NCI-H1930 (cell line): ENCODE results near the gene MON2.
"Not testable (repeated sequence)": the region's sequence is repeated elsewhere in the genome, so short reads cannot be mapped to it uniquely, and the experiment has no call there.

ENCODE experiments used
- DNase-seq, 2 experiments: peaks; one replicate each; lab custom pipeline; 2025; lab: John Stamatoyannopoulos, UW

MON2 gene

DNA sequence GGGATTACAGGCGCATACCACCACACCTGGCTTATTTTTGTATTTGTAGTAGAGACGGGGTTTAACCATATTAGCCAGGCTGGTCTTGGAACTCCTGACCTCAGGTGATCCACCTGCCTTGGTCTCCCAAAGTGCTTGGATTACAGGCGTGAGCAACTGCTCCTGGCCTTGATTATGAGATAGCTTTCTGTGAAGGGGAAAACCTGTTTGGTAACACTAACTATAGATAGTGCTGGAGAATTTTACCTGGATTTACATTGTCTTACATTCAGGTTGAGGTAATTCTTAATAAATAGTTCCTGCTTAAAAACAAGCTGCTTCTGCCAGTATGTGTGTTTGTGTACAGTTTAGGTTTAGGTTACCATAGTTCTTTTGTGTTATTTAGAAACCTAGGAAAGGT is 77.1 kb downstream of the MON2 start:
- DNase-seq = no peak

DNA sequence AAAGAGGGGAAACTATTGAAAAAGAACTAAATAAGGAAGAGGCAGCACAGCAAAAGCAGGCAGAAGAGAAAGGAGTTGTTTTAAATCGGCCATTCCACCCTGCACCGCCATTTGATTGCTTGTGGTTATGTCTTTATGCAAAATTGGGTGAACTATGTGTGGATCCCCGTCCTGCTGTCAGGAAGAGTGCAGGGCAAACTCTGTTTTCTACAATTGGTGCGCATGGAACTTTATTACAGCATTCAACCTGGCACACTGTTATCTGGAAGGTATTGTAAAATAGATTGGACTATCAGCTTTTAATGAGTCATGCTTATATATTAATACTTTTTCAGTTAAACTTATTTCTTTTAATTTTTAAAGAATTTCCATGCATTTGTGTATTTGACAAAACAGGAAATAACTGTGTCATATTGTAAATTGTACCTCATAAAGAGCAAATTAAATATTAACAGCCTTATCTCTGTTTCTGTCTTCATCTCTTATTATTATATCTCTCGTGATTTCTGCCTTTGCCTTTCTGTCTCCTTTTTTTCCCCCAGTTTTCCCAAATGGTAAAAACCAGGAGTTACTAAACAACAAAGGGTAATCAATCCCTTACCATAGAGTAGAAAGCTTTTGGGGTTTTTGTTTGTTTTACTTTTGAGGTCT is 86.4 kb downstream of the MON2 start:
- no peak for DNase-seq

DNA sequence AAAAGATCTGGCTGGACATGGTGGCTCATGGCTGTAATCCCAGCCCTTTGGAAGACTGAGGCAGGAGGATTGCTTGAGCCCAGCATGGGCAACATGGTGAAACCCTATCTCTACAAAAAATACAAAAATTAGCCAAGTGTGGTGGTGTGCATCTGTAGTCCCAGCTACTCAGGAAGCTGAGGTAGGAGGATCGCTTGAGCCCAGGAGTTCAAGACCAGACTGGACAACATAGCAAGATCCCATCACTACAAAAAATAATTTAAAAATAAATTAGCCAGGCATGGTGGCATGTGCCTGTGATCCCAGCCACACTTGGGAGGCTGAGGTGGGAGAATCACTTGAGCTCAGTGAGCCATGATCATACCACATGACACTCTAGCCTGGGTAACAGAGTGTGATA is 92.7 kb downstream of the MON2 start:
- DNase-seq = not testable (repeated sequence)

DNA sequence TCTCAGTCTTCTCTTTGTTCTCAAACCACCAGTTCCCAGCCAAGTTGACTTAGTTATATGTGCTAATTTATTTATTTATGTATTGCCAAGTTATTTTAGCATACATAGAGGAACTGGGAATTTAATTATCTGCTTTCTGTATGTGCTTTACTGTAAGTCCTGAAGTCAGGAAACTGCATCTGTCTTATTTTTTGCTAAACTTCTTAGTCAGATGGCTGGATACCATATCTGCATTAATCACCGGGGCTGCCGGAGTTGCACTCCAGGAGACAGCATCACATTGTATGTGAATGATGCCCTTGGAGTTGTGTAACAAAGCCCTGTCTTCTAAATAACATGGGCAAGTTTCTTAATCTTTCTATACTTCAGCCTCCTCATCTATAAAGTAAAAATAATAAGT is 96.2 kb downstream of the MON2 start:
- no peak for DNase-seq

DNA sequence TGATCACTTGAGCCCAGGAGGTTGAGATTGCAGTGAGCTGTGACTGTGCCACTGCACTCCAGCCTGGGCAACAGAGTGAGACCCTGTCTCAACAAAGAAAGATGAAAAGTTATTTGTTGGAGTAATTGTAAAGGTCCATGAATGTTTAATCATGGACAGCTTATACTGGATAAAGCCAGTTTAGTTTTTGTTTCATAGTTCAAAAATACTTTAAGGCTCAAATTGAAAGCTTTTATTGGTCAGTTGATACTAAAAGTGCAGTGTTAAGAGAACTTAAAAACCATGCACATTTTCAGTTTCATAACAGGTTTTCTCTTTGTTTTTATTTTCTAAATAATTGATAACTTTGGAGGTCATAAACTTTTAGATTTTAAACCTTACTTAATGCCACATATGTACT is 108.4 kb downstream of the MON2 start:
- DNase-seq = no peak

DNA sequence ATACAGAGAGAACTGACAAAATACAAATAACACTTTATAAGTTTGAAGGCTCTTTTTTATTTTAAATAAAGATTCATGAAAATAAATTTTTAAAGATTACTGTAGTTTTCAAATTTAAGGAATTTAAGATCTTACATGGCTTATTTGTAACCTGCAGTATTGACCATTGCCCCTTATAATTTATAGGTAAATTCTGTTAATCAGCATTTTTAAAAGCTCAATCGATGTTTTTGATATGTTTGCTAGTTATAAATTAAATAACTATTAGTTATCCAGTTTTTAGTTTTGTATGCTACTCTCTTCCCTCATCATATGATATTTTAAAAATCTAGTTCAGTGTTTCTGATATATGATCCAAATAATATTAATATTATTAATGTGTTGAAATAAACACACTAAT is 109.9 kb downstream of the MON2 start:
- DNase-seq = no peak

DNA sequence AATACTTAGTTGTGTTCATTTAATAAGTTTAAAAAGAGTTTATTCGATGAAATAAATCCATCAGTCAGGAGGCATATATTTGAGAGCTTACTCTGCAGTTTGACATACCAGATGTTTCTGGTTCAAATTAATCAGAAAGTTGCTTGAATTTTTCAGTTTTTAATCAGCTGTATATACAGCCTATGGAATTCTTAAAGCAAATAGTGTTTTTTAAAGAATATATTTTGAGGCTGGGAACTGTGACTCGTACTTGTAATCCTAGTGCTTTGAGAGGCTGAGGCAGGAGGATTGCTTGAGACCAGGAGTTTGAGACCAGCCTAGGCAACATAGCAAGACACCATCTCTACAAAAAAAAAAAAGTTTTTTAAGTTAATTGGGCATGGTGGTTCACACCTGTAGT is 112.1 kb downstream of the MON2 start:
- no peak for DNase-seq

DNA sequence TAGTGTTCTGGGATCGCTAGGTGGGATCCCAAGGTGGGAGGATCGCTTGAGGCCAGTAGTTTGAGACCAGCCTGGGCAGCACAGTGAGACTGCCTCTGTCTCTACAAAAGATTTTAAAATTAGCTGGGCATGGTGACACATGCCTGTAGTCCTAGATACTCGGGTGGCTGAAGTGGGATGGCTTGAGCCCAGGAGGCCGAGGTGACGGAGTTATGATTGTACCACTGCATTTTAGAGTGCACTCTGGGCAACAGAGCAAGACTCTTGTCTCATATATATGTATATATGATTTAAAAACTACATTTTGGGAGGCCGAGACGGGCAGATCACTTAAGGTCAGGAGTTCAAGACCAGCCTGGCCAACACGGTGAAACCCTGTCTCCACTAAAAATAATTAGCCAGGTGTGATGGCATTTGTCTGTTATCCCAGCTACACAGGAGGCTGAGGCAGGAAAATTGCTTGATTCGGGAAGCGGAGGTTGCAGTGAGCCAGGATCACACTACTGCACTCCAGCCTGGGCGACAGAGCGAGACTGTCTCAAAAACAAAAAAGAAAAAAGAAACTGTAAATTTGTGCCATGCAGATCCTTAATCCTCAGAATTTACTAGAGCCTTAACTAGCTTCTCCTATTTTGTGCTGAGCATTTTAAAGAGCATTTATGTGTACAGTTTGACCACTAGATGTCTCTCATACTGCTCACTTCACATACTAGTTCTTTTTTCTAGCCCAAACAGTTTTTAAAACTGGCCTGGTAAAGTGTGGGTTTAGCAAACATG is 114.8 kb downstream of the MON2 start:
- no peak for DNase-seq

DNA sequence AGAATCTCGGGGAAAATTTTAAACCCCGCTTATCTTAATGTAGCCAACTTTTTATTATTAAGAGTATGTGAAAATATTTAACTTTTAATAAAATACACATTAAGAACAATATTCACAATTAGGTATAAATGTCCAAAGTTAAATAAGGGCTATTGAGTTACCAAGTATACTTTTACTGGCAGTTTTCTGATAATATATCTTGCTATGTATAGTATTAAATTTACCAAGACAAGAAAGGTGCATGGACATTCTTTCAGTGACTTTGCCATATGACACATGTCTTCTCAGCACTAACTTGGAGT is 115.4 kb downstream of the MON2 start:
- no peak for DNase-seq

DNA sequence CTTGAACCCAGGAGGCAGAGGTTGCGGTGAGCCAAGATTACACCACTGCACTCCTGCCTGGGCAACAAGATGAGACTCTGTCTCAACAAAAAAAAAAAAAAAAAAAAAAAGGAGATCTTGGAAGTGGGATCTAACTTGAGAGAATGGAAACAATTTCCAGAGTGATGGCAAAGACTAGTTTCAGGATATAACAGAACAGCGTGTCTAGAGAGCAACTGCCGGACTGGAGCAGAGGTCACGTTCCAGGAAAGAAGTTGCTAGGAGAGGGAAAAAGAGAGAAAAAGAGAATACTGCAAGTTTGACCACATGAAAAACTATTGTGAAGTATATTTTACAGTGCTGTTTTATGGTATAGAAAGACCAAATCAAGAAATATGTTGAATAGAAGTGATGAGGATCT is 118.0 kb downstream of the MON2 start:
- DNase-seq = no peak

DNA sequence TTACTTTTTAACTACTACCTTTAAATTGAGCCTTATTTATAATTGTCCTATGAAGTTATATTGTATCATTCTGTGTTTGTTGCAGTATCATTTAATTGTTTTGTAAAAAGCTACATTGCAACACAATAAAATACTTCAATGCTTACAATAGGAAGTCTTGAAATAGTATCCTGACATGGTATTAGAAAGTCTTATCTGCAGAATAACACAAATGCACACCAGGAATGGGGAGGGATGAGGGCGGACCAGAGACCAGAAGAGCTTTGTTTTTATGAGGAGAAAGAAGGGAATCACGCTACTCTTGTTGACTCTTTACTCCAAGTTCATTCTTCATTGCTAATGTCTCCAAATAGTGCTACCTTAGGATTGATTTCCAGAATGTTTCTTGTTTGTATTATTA is 120.2 kb downstream of the MON2 start:
- DNase-seq = no peak

DNA sequence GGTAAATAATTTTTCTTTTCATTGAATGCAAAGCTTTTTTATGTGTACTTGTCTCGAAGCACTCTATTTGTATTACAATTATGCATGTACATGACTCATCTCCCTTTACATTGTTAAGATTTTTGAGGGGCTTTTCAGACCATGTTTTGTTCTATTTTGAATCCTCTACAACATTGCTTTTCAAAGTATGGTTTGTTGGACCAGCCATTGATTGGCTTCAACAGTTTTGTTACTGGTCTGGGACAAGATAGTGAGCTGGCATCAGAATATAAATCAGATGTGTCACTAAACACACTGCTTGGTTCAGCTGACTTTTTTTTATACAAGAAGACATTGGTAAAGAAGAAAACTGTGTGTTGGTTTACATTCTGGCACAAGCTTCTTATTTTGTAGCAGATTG is 122.3 kb downstream of the MON2 start:
- DNase-seq = peak; percentile 47 to 65

DNA sequence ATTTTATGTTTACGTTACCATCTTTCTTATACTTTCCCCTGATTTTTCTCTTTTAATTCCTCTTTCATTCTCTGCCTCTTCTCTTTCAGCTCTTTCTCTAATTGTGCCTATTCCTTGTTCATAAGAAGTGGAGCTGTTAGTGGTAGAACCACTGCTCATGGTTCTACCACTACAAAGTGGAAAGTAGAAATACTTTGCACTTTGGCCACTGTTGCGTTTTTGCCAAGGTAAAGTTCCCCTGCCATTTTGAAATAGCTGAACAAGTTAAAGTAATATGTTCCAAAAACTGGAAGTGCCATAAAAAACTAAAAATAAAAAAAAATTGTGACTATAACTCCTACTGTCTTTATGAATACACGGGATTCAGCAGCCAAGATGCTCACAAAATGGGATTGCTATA is 130.6 kb downstream of the MON2 start:
- DNase-seq = no peak

DNA sequence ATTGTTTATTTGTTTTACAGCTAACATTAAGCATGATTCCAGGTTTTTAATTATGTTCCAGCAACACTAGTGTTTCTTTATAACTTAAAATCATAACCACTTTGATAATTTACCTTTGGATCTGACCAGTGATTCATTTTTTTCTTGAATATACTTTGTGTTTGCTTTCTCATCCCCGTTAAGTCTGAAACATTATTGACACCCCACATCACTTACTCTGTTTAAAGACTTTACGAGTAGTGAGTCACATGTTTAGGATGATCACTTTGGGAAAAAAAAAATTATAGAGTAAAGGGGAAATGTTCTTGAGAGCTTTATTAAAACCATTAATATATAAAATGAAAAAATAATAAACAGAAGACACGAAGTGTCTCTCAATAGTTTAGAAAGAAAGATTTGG is 132.2 kb downstream of the MON2 start:
- DNase-seq = no peak

DNA sequence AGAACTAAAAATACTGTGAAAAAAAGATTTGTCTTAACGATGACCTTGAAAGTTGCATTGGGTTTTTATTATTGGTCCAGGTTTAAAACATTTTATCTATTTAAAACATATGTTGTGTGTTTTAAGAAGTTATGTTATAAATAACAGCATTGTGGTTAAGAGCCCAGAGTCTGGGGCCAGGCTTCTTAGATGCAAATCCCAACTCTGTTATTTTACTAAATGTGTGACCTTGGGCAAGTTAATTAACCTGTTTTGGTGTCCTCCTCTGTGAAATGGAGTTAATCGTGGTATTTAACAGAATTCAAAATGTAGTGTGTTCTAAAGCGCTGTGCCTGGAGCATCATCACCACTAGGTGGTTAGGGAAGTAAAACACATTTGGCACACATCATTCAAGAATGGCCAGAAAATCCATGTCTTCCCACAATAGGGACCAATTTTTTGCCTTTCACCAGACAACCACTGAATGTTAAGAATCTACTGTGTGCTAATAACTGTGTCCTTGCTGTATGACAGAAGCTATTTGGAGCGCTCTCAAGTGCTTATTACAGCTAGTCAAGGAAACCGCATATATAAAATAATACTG is 133.3 kb downstream of the MON2 start:
- peak in 1 of 2 experiments; percentile 8 for DNase-seq

DNA sequence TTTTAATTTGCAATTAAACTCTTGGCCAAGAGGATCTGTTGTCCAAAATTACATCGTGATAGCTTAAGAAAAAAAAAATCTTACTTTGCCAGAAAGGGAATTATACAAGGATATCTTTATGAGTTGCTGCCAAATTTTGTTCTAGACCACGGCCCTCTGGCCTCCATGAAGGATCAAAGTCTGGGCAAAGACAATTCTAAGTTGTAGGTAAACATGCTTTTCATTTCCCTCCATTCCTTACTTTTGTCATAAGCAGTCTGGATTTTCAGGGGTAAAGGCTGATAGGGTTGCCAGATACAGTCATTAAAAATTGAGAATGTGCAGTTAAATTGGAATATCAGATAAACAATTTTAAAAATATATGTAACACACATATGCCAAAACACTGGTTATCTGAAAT is 135.1 kb downstream of the MON2 start:
- DNase-seq = no peak

DNA sequence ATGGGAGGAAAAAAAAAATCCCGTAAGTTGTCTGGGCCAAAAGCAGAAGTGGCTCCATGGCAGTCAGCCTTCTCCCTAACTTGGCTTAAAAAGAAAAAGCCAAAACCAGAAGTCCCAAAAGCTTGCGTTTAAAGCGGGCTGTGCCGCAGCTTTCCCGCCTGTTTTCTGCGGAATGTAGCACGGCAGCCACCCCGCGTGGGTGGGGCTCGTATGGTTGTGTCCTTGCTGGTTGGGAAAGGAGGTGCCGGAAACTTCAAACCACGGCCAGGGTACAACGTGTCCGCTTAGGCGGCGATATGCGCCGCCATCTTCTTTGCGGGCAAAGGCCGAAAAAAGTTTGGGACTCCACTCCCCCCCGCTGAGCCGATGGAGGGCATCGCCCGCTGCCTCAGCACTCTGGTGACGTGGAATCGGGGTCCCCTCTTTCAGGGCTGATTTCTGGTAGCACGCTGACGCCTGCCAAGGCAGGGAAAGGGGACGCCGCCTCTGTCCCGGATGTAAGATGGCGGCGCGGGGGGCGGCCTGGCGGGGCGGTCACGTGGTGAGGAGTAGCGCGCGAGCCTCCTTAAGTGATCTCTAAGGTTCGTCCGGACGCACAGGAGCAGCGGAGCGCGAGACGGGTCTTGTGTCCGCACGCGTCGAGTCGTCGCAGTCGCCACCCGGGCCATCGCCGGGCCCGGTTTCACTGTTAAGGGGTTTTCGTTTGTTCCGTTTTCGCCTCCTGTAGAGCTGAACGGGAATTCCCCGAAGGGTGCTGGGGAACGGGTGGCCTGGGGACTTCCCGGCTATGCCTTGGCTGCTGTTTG is 135.8 kb downstream of the MON2 start:
- peak; percentile 79 to 88 for DNase-seq

DNA sequence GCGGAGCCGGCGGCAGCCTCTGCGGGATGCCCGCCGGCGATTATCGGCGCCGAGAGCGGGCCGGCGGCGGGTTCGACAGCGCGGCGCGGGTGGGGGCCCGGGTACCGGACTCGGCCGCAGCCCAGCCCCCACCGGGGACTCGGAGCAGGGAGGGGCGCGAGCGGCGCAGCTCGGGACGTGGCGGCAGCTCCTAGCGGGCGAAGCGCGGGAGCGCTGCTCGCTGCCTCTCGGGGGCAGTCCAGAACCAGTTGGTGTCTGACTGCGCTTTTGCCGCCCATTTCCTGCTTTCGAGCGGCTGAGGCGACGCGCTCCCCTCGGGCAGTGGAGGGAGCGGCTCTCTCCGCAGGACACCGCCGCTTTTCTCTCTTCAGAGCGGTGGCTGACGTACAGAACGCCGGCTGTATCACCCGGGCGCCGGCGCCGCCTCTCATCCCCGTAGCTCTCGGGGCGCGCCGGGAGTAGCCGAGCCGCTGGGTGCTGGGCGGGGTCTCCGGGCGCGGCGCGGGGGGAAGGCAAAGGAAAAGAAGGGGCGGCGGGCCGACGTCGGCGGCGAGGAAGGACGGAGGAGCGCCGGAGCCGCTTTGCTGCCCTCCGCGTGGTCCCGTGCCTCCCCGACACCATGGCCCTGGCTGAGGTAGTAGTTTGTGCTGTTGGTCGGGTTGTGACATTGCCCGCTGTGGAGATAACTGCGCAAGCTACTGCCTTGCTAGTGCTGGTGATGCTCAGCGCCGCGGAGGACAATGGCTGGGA is 136.6 kb downstream of the MON2 start:
- peak; percentile 75 to 85 for DNase-seq

DNA sequence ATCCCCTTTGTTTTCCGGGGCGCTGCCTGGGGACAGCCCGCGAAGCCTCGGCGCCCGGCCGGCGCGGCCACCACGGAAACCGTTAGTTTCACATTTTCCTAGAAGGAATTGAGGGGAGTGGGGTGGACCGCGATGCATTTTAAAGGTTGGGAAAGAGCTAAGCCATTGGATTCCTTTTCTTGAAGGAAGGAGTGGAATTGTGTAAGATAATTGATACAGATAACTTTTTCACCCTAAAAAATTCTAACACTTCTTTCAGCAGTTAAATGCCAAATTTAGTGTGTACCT is 137.1 kb downstream of the MON2 start:
- no peak for DNase-seq

DNA sequence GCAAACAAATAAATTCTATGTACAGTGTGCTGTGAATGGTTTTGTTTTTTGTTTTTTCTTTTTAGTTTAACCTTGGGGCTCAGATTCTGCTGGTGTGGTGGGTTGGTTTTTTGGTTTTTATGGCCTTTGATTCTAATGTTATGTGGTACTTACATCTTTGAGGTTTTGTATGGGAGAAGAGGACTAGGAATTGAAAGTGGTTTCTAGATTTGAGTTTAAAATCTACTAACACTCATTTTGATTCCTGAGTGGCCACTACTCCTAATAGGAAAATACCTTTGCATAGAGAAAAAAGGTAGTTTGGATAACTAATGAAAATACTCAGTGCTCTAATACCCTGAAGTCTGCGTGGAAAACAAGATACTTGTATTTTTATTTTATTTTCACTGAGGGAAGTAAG is 137.7 kb downstream of the MON2 start:
- DNase-seq = no peak

DNA sequence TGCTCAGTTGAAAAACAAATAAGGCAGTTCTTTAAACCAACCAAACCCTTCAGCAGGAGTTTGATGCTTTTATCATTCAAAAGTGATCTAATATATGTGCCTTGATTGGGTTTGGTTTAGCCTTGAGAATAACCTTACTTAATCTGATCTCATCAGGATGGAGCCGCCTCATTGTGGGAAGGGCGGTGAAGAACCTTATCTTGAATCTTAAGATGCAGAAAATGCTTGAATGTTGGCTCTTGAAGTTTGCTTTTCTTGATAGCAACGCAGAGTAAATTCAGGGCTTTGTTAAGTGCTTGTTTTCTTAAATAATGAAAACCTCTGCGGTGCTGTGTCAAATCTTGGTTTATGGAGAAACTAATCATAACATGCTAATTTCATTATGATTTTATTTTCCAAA is 138.2 kb downstream of the MON2 start:
- no peak for DNase-seq

DNA sequence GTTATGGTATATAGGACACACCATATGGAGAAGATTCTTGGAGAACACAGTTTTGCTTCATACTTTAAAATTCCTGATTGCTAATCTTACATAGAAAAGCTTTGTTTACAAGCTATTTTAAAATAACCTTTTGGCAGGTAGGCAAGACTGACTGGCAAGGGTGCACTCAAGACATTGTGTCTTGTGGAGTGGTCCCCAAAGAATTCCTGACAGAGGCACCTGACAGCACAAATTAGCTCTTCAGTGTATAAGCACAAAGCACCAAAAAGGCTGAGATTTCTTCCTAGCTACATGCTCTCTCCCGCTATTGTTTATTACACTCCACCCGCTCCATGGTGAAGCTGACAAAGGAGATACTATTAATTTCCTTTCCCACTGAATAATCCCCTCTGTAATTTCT is 139.4 kb downstream of the MON2 start:
- DNase-seq = no peak
